ENCODE data around the gene ATXN1. TPM values are rescaled to one million over a fixed set of nuclear protein-coding genes. Genes with fewer than 3 reads are reported as not detected.

The ATXN1 gene
- total RNA-seq, 4 donors from 2014 or later: 48.7 to 166 (median 105) TPM

DNA sequence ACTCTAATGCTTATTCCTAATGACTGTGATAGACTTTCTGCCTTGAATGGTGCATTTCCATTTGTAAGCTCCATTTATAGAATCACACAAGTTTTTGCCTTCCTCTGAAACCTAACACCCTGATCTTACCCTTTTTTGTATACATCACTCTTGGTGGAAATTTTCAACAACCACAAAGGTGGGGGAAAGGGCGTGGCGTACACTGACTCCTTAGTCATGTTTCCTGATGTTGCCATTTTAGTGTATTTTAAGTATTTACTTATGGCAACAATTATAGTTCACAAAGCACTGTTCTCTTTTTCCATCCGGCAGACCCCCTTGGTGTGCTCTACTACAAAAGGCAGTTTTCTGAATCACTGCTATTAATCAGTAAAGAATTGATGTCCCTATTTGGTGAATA lies 92.0 kb downstream of the ATXN1 start:
- no peak for TF ChIP-seq EP300 (IDR thresholded peaks at IDR 0.05; ENCODE audit: low read depth)
- TF ChIP-seq POLR2A (IDR thresholded peaks at IDR 0.05): no peak
- TF ChIP-seq POLR2AphosphoS5 (IDR thresholded peaks at IDR 0.05): no peak
- TF ChIP-seq, protein P1, sequence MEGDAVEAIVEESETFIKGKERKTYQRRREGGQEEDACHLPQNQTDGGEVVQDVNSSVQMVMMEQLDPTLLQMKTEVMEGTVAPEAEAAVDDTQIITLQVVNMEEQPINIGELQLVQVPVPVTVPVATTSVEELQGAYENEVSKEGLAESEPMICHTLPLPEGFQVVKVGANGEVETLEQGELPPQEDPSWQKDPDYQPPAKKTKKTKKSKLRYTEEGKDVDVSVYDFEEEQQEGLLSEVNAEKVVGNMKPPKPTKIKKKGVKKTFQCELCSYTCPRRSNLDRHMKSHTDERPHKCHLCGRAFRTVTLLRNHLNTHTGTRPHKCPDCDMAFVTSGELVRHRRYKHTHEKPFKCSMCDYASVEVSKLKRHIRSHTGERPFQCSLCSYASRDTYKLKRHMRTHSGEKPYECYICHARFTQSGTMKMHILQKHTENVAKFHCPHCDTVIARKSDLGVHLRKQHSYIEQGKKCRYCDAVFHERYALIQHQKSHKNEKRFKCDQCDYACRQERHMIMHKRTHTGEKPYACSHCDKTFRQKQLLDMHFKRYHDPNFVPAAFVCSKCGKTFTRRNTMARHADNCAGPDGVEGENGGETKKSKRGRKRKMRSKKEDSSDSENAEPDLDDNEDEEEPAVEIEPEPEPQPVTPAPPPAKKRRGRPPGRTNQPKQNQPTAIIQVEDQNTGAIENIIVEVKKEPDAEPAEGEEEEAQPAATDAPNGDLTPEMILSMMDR (IDR thresholded peaks at IDR 0.05): no peak
- Histone ChIP-seq H3K27ac (peak overlapping the region in 2 of 4 donors; percentile 18 to 20), H3K4me1 (peaks cover 8 to 32% (median 15%) of the 10 kb centered on the region in 4 donors), H3K9me3 (no peaks in the 10 kb centered on the region), H3K27me3 (no peaks in the 10 kb centered on the region), H3K4me3 (no peak overlapping the region), H3K36me3 (no peaks in the 10 kb centered on the region)
- in situ Hi-C loops (cut with MboI; ENCODE audit: low pct_ligation_motif_present in 1 of 4, low pct_unique_long_range_greater_than_20kb in 1 of 4, low sequenced_read_pairs in 3 of 4) (no loop called here), intact Hi-C loops (cut with DNase I; ENCODE audit: low total_unique reads) (no loop called here)
- 61 to 62% methylated on average over 3 of the region's 3 CpGs for WGBS, 2 donors (ENCODE audit: low coverage in 1 of 2)
- DNase-seq: peak; percentile 46

DNA sequence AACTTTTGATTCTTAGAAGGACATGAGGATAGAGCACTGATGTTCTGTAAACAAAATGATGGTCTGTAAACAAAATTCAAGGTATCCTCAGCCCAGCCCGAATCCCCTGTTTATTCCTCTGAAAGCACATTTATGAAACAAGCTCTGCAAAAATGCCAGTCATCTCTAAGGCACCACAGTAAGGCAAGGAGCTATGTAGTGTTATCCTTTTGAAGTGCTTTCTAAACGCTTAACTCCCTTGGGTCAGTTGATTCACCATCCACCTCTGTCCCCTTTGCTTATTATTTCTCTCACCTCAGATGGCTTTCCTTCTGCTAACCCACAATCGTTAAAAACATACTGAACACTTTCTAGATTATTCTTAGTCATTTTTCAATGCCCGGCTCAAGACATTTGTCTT lies 93.8 kb downstream of the ATXN1 start:
- Histone ChIP-seq H3K9me3 (no peaks in the 10 kb centered on the region), H3K4me1 (peaks cover 8 to 32% (median 15%) of the 10 kb centered on the region in 4 donors), H3K27me3 (no peaks in the 10 kb centered on the region), H3K36me3 (no peaks in the 10 kb centered on the region), H3K4me3 (no peak overlapping the region), H3K27ac (peak overlapping the region in 2 of 4 donors; percentile 17 to 18)
- in situ Hi-C loops (cut with MboI; ENCODE audit: low pct_ligation_motif_present in 1 of 4, low pct_unique_long_range_greater_than_20kb in 1 of 4, low sequenced_read_pairs in 3 of 4): no loop called here
- WGBS, 2 donors (ENCODE audit: low coverage in 1 of 2): 71 to 75% methylated on average over 3 to 4 of the region's 4 CpGs
- intact Hi-C loops (cut with DNase I; ENCODE audit: low total_unique reads): no loop called here
- no peak for DNase-seq
- TF ChIP-seq, protein P1 (IDR thresholded peaks at IDR 0.05): no peak
- TF ChIP-seq POLR2A (IDR thresholded peaks at IDR 0.05): no peak
- TF ChIP-seq POLR2AphosphoS5 (IDR thresholded peaks at IDR 0.05): no peak
- TF ChIP-seq EP300 (IDR thresholded peaks at IDR 0.05; ENCODE audit: low read depth): no peak

DNA sequence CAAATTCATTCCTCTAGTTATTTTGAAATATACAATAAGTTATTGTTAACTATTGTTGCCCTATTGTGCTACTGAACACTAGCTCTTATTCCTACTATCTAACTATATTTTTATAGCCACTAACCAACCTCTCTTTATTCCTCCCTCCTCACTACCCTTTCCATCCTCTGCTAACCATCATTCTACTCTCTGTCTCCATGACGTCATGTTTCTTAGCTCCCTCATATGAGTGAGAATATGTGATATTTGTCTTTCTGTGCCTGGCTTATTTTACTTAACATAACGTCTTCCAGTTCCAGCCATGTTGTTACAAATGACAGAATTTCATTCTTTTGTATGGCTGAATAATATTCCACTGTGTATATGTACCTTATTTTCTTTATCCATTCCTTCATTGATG lies 95.3 kb downstream of the ATXN1 start:
- no peaks in the 10 kb centered on the region for H3K36me3 ChIP-seq
- 94 to 95% methylated on average over 2 of the region's 2 CpGs for WGBS, 2 donors (ENCODE audit: low coverage in 1 of 2)
- intact Hi-C loops (cut with DNase I; ENCODE audit: low total_unique reads): no loop called here
- no peak overlapping the region for H3K27ac ChIP-seq
- no peaks in the 10 kb centered on the region for H3K27me3 ChIP-seq
- H3K9me3 ChIP-seq: no peaks in the 10 kb centered on the region
- in situ Hi-C loops (cut with MboI; ENCODE audit: low pct_ligation_motif_present in 1 of 4, low pct_unique_long_range_greater_than_20kb in 1 of 4, low sequenced_read_pairs in 3 of 4): no loop called here
- TF ChIP-seq EP300 (IDR thresholded peaks at IDR 0.05; ENCODE audit: low read depth) (no peak), POLR2A (IDR thresholded peaks at IDR 0.05) (no peak), POLR2AphosphoS5 (IDR thresholded peaks at IDR 0.05) (no peak)
- TF ChIP-seq, protein P1 (IDR thresholded peaks at IDR 0.05): no peak
- DNase-seq: no peak
- no peak overlapping the region for H3K4me3 ChIP-seq
- peaks cover 0 to 18% (median 13%) of the 10 kb centered on the region in 4 donors for H3K4me1 ChIP-seq

DNA sequence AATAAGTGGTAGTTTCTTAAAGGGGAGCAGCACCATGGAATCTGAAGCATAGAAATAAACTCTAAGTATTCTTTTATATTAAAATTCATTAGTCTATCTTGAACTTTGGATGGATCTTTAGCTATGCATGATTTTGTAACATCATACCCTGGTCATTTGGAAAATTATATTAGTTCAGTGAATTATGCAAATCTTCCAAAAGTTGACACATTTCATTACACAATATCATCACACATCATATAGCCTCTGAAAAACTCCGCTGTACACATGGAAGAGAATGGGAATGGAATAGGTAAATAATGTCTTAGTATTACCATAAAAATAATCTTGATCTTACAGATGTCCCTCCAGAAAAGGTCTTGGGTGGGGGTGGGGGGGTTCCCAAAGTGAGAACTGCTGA lies 96.1 kb downstream of the ATXN1 start:
- no peaks in the 10 kb centered on the region for H3K27me3 ChIP-seq
- TF ChIP-seq POLR2A (IDR thresholded peaks at IDR 0.05) (no peak), POLR2AphosphoS5 (IDR thresholded peaks at IDR 0.05) (no peak), EP300 (IDR thresholded peaks at IDR 0.05; ENCODE audit: low read depth) (no peak)
- TF ChIP-seq, protein P1 (IDR thresholded peaks at IDR 0.05): no peak
- no peak overlapping the region for H3K4me3 ChIP-seq
- no peaks in the 10 kb centered on the region for H3K36me3 ChIP-seq
- peaks cover 0 to 11% (median 5%) of the 10 kb centered on the region in 4 donors for H3K4me1 ChIP-seq
- no peak overlapping the region for H3K27ac ChIP-seq
- no peaks in the 10 kb centered on the region for H3K9me3 ChIP-seq
- WGBS, 2 donors (ENCODE audit: low coverage in 1 of 2): 94 to 100% methylated on average over 1 of the region's 1 CpG
- in situ Hi-C loops (cut with MboI; ENCODE audit: low pct_ligation_motif_present in 1 of 4, low pct_unique_long_range_greater_than_20kb in 1 of 4, low sequenced_read_pairs in 3 of 4) (no loop called here), intact Hi-C loops (cut with DNase I; ENCODE audit: low total_unique reads) (no loop called here)
- DNase-seq: no peak

Measured in transverse colon (tissue), 4 donors.